ENCODE measurements around the gene URB1.
"Not testable (repeated sequence)": the region's sequence is repeated elsewhere in the genome, so short reads cannot be mapped to it uniquely, and the experiment has no call there.

Gene URB1

DNA sequence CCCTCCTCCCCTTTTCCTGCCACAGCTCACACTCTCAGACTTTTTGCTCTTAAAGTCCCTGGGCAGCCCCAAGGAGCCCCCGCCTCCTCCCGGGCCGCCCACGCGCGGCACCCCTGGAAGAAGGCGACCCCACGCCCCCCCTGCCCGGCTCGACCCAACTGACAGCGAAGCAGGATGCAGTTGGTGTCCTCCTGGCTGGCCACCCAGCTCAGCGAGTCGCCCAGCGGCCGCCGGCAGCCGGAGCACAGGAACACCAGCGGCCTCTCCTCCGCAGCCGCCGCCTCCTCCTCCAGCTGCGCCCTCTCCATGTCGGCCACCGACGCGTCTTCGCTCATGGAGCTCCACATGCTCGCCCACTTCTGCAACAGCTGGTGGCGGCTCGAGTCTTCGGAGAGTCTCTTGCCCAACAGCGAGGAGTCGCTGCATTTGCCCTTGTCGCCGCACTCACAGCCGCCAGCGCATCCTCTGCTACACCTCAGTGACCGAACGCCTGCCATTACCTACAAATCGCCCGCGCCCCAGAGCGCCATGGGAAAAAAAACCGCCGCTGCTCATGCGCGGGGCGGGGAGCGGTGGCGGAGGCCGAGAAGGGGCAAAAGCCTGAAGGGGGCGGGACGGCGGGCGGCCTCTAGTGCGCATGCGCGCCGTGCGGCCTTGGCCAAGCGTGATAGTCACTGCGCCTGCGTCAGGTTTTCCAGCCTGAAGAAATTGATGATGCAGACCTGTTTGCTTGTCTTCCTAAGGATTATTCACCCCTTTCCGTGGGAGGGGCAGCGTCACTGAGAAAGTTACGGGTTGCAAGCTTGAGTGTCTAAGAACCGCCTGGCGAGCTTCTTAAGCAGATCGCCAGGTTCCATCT is 114.1 kb downstream of the URB1 start, which contains the start of gene MIS18A:
TSS of gene MIS18A (minus strand) at position 532 of the 859 bp plus-strand sequence. CDS start at position 497, 35 bp downstream.
- TF ChIP-seq GATA1 (IDR thresholded peaks at IDR 0.05; ENCODE audit: low read depth, low read length): no peak
- TF ChIP-seq POLR2A (IDR thresholded peaks at IDR 0.05; ENCODE audit: low read length): peak; percentile 78
- peak; percentile 96 to 99 for DNase-seq

DNA sequence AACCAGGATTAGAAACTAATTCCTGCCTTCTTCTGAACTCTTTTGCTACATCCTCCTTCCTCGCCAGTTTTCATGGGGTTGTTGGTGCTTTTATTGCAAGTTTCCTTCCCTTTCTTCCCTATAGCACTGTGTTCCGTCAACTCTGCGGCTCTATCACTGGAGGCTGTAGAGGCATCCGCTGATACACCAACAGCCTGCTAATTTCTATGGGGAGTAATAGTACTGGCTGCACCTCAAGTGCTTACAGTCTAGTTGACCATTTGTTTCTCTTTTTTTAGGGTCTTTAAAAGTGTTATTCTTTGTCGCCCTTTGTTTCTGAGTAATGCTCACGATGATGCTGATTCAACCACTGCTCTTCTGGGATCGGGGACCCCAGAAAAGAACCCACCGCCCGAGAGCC is 114.7 kb downstream of the URB1 start:
- peak; percentile 38 to 46 for DNase-seq
- no peak for TF ChIP-seq GATA1 (IDR thresholded peaks at IDR 0.05; ENCODE audit: low read depth, low read length)
- no peak for TF ChIP-seq POLR2A (IDR thresholded peaks at IDR 0.05; ENCODE audit: low read length)

DNA sequence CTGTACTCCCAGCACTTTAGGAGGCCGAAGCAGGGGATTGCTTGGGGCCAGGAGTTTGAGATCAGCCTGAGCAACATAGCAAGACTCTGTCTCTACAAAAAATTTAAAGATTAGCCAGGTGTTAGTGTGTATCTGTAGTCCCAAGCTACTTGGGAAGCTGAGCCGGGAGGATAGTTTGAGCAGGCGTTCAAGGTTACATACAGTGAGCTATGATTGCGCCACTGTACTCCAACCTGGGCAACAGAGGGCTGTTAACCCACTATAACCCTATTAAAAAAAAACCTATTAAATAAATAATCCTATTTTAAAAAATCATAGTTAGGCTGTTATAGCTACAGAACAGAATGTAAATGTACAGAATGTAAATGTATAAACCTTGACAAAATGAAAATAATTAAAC is 116.1 kb downstream of the URB1 start:
- TF ChIP-seq GATA1 (IDR thresholded peaks at IDR 0.05; ENCODE audit: low read depth, low read length) (no peak), POLR2A (IDR thresholded peaks at IDR 0.05; ENCODE audit: low read length) (no peak)
- no peak for DNase-seq

DNA sequence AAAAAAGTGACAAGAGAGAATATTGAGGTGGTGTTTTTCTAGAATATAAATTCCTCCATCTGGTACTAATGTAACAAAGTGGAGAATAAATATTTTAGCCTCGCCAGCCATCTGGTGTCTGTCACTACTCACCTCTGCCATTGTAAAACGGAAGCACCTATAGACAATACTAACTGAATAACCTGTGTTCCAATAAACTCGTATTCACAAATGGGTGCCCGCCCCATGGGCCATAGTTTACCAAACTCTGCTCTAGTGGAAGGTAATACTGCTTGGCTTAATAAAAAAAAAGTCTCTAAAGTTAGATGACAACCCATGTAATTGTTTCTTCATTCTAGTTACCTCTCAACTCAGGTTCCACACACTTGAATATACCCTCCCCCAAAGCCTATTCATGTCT is 122.1 kb downstream of the URB1 start:
- TF ChIP-seq GATA1 (IDR thresholded peaks at IDR 0.05; ENCODE audit: low read depth, low read length) (no peak), POLR2A (IDR thresholded peaks at IDR 0.05; ENCODE audit: low read length) (no peak)
- DNase-seq: no peak

DNA sequence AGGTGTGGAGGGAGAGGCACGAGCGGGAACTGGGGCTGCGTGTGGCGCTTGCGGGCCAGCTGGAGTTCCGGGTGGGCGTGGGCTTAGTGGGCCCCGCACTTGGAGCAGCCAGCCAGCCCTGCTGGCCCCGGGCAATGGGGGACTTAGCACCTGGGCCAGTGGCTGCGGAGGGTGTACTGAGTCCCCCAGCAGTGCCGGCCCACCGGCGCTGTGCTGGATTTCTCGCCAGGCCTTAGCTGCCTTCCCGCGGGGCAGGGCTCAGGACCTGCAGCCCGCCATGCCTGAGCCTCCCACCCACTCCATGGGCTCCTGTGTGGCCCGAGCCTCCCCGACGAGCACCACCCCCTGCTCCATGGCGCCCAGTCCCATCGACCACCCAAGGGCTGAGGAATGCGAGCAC is 127.5 kb downstream of the URB1 start:
- DNase-seq: not testable (repeated sequence)

DNA sequence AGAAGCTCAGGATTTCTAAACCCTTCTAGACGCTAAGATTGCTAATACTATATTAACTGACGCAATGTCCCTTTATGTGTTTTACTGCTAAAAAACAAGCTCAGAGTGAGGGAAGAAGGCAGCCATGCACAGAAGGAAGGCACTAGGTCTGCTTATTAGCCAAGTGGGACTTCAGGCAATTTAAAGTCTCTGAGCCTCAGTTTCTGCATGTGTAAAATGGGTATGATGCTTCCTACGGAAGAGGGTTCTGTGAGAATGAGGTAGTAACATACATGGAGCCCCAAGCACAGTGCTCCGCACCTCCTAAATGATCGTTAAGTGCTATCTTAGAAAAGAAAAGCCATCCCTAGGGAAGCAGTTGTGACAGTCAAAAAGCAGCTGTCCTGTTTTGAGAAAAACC is 130.9 kb downstream of the URB1 start:
- TF ChIP-seq POLR2A (IDR thresholded peaks at IDR 0.05; ENCODE audit: low read length) (no peak), GATA1 (IDR thresholded peaks at IDR 0.05; ENCODE audit: low read depth, low read length) (no peak)
- no peak for DNase-seq

Measured in erythroblast (primary cell).